Embryonic facial prominence (tissue), 1 donor: Measurements from ENCODE around the gene SNX8.

ENCODE experiments used
- DNase-seq: peaks from one replicate; pipeline ENCODE4 v3.0.0-alpha.2; 2016; ENCODE audit errors: extremely low spot score

The SNX8 gene

GRCh38 chr7:2245883-2246675 is 68.2 kb downstream of the SNX8 start:
- DNase-seq: no peak

GRCh38 chr7:2244404-2244995 is 69.7 kb downstream of the SNX8 start:
- DNase-seq: no peak

- no peak for DNase-seq
These were observed 70.8 kb downstream of the SNX8 start for GRCh38 chr7:2243458-2243857.

- no peak for DNase-seq
These were observed 71.5 kb downstream of the SNX8 start for GRCh38 chr7:2242541-2243429.

- no peak for DNase-seq
These were observed 72.4 kb downstream of the SNX8 start, which contains the start of the genes MRM2 and NUDT1 for GRCh38 chr7:2241580-2242540. MRM2 (minus strand) TSS chr7:2242205; CDS start chr7:2242169, 36 bp downstream. NUDT1 (plus strand) TSS chr7:2242226; CDS start chr7:2244575, 2,349 bp downstream.

- no peak for DNase-seq
These were observed 75.0 kb downstream of the SNX8 start for GRCh38 chr7:2239242-2239641.

- no peak for DNase-seq
These were observed 77.1 kb downstream of the SNX8 start for GRCh38 chr7:2237109-2237602.

GRCh38 chr7:2233926-2234325 is 80.3 kb downstream of the SNX8 start:
- no peak for DNase-seq

GRCh38 chr7:2232766-2233520 is 81.3 kb downstream of the SNX8 start, which contains the start of gene MAD1L1:
MAD1L1 (minus strand) TSS chr7:2232945; CDS start chr7:2230133, 2,812 bp downstream.
- DNase-seq: peak; percentile 75

GRCh38 chr7:2231992-2232765 is 82.1 kb downstream of the SNX8 start:
- DNase-seq: no peak

GRCh38 chr7:2230882-2231281 is 83.4 kb downstream of the SNX8 start:
- DNase-seq: no peak

- no peak for DNase-seq
These were observed 84.0 kb downstream of the SNX8 start for GRCh38 chr7:2230226-2230625.

GRCh38 chr7:2229467-2229866 is 84.8 kb downstream of the SNX8 start:
- DNase-seq: no peak

GRCh38 chr7:2228921-2229320 is 85.3 kb downstream of the SNX8 start:
- DNase-seq: no peak

GRCh38 chr7:2227699-2228098 is 86.5 kb downstream of the SNX8 start:
- no peak for DNase-seq

- DNase-seq: no peak
These were observed 88.4 kb downstream of the SNX8 start for GRCh38 chr7:2225830-2226229.

GRCh38 chr7:2225336-2225735 is 88.9 kb downstream of the SNX8 start:
- no peak for DNase-seq

GRCh38 chr7:2224934-2225333 is 89.3 kb downstream of the SNX8 start:
- DNase-seq: no peak

- DNase-seq: no peak
These were observed 89.7 kb downstream of the SNX8 start for GRCh38 chr7:2224491-2224928.
